GM19395 (cell line): ENCODE data around the gene TTLL11.

Experiments used
- ATAC-seq: cut with Tn5 transposase; IDR thresholded peaks from one replicate; pipeline ENCODE4 v1.9.1; 2021; ENCODE audit warnings: mild to moderate bottlenecking, moderate library complexity; ENCODE audit not compliant: unreplicated experiment

Gene TTLL11

DNA sequence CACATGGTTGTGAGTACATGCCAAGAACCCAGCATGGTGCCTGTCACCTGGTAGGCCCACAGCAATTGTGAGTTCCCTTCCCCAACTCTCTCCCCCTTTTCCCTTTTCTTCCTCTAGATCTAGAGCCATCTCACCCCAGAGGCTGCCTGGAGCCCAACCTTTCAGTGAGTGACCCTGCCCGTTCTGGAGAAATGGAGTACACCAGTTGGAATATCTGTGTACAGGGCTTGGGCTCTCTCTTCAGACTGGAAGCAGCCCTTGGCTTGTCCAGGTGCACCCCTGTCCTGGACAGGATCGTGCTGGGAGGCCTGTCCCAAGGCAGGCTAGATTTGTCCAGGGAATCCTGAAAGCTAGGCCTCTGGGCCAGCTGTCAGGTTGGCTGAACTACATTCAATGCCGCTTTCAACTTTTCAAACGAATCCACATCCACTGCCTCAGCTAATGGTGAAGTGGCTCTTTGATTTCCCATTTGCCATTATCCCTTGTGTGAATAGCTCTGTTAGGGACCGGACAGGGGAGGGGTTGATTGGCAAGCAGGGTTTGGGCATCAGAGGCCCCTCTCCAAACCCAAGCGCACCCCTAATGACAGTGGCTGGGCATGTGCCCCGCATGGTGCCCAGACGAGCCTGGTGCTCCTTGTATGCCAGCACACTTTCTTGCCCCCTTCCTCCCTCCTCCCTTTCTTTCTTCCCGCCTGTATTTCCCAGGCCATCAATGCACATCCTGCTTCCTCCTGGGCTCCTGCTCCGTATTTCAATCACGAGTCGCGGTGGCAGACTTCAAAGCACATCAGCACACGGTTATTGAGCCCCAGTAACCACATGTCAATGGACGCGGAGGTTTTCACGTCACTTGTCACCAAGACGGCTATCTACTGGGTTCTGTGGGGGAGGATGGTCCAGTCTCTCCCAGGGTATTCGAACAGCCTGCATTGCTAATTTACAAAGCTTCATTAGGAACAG lies 230.5 kb downstream of the TTLL11 start:
- ATAC-seq = no peak

GRCh38 chr9:121861501-121862180 lies 231.5 kb downstream of the TTLL11 start:
- ATAC-seq = no peak

DNA sequence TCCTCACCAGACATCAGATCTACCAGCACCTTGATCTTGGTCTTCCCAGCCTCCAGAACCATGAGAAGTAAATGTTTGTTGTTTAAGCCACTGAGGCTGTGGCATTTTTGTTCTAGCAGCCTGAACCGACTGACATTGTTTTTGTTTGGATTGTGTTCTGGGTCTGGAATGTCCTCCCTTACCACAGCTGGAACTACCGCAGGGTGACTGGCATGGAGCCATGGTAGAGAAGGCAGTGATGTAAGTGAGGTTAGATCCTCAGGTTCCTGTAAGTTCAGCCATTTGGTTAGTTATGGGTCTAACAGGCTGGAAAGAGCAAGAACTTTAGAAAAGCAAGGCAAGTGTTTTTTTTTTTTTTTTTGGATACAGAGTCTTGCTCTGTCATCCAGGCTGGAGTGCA lies 232.4 kb downstream of the TTLL11 start:
- no peak for ATAC-seq

DNA sequence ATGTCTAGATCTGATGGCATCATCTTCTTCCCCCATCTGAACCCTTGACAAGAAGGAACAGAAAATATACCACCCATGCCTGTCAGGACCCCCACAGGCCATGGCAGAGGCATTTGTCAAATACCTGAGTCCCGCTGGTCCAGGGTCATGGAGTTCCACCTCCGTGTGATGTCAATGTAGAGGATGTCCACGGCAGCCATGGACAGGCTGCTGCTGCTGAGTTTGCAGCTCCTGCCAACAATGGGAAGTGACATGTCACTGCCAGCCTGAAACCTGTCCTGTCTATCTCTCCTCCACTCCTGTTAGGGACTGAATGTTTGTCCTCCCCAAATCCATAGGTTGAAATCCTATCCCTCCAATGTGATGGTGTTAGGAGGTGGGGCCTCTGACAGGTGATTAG lies 232.9 kb downstream of the TTLL11 start:
- ATAC-seq = no peak

DNA sequence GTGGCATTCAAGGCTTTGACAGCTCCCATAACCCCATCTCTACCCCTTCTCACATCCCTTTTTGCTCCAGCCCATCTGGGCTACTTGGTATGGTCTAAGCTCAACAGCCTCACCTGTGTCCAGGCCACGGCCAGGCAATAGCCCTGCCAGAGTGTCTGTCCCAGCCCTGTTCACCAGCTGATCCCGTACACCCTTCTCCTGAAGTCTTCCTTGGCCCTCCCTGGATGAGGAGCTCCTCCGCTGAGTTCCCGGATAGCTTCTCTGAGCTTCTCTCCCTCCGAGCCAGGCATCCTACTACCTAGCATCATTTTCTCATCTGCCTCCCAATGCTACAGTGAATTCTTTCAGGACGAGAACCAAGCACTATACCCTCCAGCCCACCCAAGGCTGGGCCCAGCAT lies 233.5 kb downstream of the TTLL11 start:
- ATAC-seq = no peak

- ATAC-seq = no peak
These were observed 234.3 kb downstream of the TTLL11 start for GRCh38 chr9:121858788-121859187.

DNA sequence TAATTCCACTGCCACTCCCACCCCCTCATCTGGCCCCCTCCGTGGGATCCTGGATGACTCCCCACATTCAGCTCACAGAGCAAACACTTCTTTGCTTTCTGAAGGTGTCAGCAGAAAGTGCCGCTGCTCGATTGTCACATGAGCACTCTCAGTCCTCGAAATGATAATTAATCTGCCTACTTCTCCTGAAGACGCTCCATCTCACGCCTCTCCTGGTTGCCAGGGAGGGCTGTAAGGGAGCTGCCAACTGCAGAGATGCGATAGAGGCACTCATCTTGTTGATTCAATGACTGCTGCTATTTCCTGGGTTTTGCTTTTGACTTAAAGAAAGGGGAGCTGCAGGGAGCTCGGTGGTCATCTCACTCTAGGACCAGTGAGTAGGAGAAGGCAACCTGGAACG lies 235.2 kb downstream of the TTLL11 start:
- ATAC-seq = no peak

DNA sequence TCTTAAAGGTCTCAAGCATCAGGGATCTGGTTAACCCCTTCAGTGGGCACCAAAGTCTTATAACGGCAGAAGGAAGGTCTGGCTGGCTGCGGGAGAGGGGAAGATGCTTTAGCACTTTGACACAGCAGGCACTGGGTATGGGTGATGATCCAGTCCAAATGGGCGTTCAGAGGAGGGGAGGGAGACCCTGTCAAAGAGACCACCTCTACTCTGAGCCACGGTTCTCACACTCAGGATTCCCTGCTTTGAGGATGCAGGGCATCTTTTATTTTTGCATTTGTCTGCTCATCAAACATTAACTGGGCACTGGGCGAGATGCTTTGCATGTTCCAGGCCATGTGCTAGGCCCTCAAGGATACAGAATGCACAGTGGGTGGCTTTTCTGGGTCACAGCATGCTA lies 237.6 kb downstream of the TTLL11 start:
- ATAC-seq = no peak

DNA sequence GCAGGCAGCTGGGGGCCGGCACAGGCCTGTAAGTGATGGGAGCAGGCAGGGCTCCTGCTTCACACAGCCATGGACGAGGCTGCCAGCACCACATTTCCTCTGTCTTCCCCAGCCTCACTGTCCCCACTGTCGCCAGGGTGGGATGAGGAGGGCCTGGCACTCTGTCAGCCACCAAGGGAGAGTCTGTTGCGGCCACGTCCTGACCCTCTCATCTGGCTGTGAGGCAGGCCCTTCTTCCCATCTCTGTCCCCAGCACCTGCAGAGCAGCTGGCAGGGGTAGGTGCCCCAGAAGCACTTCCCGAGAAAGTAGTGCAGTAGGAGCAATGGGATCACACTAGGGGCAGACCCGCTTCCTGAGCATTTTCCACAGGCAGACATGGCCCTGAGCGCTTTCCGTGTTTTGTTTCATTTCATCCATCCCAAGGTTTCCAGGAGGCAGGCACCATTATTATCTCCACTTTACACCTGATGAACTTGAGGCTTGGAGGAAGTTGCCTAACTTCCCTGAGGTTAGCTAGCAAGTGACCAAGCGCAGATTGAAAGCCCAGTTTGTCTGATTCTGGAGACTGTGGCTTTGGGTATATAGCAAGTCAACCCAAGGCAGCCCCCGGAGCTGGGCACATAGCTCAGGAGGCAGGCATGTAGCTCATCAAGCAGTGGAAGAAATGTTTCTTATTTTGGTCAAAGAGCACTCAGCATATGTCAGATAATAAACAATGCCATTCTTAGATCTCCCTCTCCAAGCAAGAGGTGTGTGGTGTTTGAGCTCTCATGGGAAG lies 239.3 kb downstream of the TTLL11 start:
- no peak for ATAC-seq

- ATAC-seq = no peak
These were observed 240.2 kb downstream of the TTLL11 start for GRCh38 chr9:121852651-121853616.

DNA sequence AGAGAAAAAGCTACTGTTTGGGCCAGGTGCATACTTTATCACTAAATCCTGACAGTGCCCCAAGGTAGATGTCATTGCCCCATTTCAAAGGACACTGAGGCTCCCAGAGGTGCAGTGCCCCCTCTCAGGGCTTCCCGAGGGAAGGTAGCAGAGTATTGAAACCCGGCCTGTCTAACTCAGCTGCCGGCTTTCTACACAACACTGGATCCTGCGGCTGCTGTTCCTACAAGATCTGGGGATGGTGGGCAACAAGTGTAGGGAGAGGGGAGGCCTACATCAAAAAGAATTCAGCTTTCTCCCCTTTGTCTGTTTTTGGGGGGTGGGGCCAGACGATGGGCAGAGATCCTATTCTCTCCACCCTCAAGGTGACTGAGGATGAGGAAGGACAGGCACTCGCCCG lies 240.9 kb downstream of the TTLL11 start:
- no peak for ATAC-seq

DNA sequence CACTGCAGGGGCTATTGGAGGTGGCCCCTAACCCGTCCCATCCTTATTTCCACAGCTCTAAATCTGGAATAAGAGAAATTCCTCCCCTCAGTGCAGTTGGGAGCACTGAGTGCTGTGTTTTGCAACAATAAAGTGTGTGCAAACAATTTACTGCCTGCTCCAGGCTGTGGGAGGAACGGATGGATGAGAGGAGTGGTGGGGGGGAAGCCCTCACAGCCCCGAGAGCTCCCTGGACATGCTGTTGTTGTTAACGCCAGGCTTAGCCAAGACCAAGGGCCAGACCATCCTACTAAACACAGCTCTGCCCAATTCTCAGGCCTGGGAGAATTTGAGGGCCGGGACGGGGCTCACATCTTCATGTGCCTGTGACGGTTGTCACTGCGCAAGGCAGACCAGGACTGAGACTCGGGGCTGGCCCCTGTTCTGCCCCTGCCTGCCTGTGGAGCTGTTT lies 241.4 kb downstream of the TTLL11 start:
- ATAC-seq = no peak

GRCh38 chr9:121850366-121850765 lies 242.7 kb downstream of the TTLL11 start:
- ATAC-seq = no peak

DNA sequence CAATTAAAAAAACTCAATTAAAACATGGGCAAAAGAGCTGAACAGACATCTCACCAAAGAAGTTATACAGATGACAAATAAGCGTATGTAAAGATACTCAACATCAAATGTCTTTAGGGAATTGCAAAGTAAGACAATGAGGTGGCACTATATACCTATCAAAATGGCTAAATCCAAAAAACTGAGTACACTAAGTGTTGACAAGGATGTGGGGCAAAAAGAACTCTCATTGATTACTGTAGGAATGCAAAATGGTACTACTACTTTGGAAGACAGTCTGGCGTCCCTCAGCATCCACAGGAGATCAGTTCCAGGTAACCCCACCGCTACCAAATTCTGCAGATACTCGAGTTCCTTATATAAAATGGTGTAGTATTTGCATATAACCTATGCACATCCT lies 243.6 kb downstream of the TTLL11 start:
- no peak for ATAC-seq

DNA sequence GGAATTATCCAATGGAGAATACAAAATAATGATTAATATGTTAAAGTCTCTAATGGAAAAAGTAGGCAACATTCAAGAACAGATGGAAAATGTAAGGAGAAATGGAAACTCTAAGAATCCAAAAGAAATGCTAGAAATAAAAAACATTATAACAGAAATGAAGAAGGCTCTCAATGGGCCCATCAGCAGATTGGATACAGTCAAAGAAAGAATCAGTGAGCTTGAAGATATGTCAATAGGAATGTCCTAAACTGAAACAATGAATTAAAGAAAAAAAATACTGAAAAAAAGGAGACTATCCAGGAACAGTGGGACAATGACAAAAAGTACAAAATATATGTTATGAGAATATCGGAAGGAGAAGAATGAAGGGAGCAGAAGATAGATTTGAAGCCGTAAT lies 248.5 kb downstream of the TTLL11 start:
- no peak for ATAC-seq

GRCh38 chr9:121844098-121844497 lies 249.0 kb downstream of the TTLL11 start:
- no peak for ATAC-seq

- no peak for ATAC-seq
These were observed 250.5 kb downstream of the TTLL11 start for GRCh38 chr9:121842612-121842978.

DNA sequence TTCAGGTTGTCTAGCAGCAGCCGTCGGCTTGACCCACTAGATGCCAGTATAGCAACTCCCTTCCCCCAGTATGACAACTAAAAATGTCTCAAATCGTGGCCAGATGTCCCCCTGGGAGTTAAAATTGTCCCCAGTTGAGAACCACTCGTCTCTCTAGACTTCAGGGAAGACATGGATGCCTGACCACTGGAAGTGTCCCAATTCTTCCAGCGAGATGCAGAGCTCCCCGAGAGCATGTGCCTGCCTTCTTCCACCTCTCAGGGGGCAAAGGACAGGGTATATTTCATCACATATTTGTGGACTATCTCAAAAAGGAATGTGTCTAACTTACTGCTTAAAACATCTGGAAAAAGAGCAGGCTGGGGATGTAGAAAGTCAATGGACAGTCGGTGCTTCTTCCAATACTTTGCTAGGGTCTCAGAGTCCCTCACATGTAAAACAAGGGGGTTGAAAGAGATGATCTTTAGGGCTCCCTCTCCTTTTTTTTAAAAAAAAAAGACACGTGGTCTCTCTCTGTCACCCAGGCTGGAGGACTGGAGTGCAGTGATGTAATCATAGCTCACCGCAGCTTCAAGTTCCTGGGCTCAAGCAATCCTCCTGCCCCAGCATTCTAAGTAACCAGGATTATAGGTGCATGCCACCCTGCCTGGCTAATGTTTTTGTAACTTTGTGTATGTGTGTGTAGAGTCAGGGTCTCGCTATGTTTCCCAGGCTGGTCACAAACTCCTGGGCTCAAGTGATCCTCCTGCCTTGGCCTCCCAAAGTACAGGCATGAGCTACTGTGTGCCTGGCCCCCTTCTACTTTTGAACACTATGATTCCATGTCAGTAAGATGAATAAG lies 251.1 kb downstream of the TTLL11 start:
- ATAC-seq = no peak
